AG04450 (cell line): ENCODE results near the gene CCDC86. TPM values are rescaled to one million over a fixed set of nuclear protein-coding genes. Genes with fewer than 3 reads are reported as not detected.

ENCODE experiments used
- CTCF ChIA-PET: fragments of 300-600, 350-600 bp; formaldehyde crosslinking; extraction: SDS; loops from one replicate; lab custom pipeline; 2022; ENCODE audit warnings: antibody characterized with exemption, inconsistent platforms; lab: Charles Lee
- POLR2A ChIA-PET: fragments of 350-600 bp; formaldehyde crosslinking; extraction: SDS; loops from one replicate; lab custom pipeline; 2021; ENCODE audit warnings: antibody characterized with exemption, inconsistent platforms; lab: Yijun Ruan, JAX
- DNase-seq: peaks from one replicate; pipeline ENCODE4 v3.0.0-alpha.2; 2011; ENCODE audit warnings: low read depth, low spot score
- H3K27ac ChIP-seq: one replicate; pipeline ENCODE4 v1.5.1; 2012; ENCODE audit warnings: low read depth, low read length, control low read depth
- H3K27me3 ChIP-seq: one replicate; pipeline ENCODE4 v1.6.0; 2012; ENCODE audit warnings: low read length; ENCODE audit not compliant: control insufficient read depth, insufficient read depth
- H3K4me3 ChIP-seq: 2 replicates; pipeline ENCODE4 v1.5.1; 2011; ENCODE audit warnings: mild to moderate bottlenecking, low read depth, low read length, control low read depth
- H3K9me3 ChIP-seq: 2 replicates; pipeline ENCODE4 v1.5.1; 2012; ENCODE audit warnings: low read length; ENCODE audit not compliant: control insufficient read depth, insufficient read depth
- polyA plus RNA-seq: library from polyadenylated mRNA; depleted of rRNA; stranded (reverse); fragments of >200 nt; gene quantifications from 2 replicates; pipeline ENCODE4 v1.2.3, GENCODE V29; 2011
- TF ChIP-seq, protein P1 (sequence below): IDR thresholded peaks from 2 replicates; pipeline ENCODE4 v1.5.1; 2011; ENCODE audit warnings: low read depth, low read length, control low read depth, inconsistent platforms

The CCDC86 gene
- polyA plus RNA-seq, 1 experiment, result 15.2 TPM

DNA sequence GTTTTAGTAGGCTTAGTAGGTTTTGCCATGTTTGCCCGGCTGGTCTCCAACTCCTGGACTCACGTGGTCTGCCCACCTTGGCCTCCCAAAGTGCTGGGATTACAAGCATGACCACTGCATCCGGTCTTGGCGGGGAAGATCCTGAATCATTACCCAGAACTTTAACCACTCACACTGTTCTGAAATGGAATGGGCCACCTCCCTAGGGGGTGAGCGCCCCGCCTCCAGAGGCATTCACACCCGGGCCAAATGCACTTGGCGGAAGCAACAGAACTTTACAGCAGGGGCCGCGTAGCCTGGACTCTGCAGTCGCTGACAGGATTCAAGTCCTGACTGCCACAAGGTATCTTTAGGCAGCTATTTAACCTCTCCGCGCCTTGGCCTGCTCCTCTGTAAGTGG lies 5.4 kb downstream of the CCDC86 start:
- H3K9me3 ChIP-seq, result no peaks in the 10 kb centered on the region; the same call in 1 of the 2 replicates
- DNase-seq, result no peak
- TF ChIP-seq, protein P1, sequence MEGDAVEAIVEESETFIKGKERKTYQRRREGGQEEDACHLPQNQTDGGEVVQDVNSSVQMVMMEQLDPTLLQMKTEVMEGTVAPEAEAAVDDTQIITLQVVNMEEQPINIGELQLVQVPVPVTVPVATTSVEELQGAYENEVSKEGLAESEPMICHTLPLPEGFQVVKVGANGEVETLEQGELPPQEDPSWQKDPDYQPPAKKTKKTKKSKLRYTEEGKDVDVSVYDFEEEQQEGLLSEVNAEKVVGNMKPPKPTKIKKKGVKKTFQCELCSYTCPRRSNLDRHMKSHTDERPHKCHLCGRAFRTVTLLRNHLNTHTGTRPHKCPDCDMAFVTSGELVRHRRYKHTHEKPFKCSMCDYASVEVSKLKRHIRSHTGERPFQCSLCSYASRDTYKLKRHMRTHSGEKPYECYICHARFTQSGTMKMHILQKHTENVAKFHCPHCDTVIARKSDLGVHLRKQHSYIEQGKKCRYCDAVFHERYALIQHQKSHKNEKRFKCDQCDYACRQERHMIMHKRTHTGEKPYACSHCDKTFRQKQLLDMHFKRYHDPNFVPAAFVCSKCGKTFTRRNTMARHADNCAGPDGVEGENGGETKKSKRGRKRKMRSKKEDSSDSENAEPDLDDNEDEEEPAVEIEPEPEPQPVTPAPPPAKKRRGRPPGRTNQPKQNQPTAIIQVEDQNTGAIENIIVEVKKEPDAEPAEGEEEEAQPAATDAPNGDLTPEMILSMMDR, result no peak
- ChIA-PET CTCF (interaction anchor here (1.6 to 3.9 kb wide), 3 partner anchors 16 to 52 kb away, joined by 6 to 13 read pairs (median 12); no protein-coding TSS in a partner anchor), POLR2A (no interaction called here)
- H3K4me3 ChIP-seq, result no peak overlapping the region
- no peak overlapping the region for H3K27ac ChIP-seq
- no peaks in the 10 kb centered on the region for H3K27me3 ChIP-seq

DNA sequence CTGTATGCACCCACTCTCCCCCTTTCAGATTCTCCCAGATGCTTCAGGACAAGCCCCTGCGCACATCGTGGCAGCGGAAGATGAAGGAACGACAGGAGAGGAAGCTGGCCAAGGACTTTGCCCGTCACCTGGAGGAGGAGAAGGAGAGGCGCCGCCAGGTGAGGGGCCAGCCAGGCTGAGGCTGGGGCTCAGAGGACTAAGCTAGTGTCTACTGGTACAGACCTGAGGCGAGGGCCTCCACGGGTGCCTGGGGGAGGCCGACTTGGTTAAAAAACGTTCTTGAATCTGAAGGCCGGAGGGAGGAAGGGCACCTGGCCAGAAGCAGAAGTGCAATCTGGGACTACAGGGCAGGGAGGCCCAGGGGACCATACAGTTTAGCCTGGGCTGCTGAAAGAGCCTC lies 6.0 kb downstream of the CCDC86 start:
- H3K4me3 ChIP-seq, result no peak overlapping the region
- H3K27me3 ChIP-seq, result no peaks in the 10 kb centered on the region
- CTCF ChIA-PET, result interaction anchor here (0.8 to 1.3 kb wide), 2 partner anchors 40 to 52 kb away, joined by 3 read pairs; no protein-coding TSS in a partner anchor
- TF ChIP-seq, protein P1, result no peak
- H3K27ac ChIP-seq, result no peak overlapping the region
- POLR2A ChIA-PET, result no interaction called here
- H3K9me3 ChIP-seq, result no peaks in the 10 kb centered on the region; the same call in 1 of the 2 replicates
- DNase-seq, result no peak

GRCh38 chr11:60848714-60849151 lies 6.8 kb downstream of the CCDC86 start:
- TF ChIP-seq, protein P1, result no peak
- no peak for DNase-seq
- H3K9me3 ChIP-seq, result peaks cover 3% of the 10 kb centered on the region; the same call in 1 of the 2 replicates
- H3K27ac ChIP-seq, result no peak overlapping the region
- POLR2A ChIA-PET, result no interaction called here
- H3K4me3 ChIP-seq, result no peak overlapping the region
- H3K27me3 ChIP-seq, result no peaks in the 10 kb centered on the region
- CTCF ChIA-PET, result interaction anchor here (0.9 to 1.3 kb wide), 2 partner anchors 39 to 51 kb away, joined by 3 to 6 read pairs; no protein-coding TSS in a partner anchor

GRCh38 chr11:60849641-60850520 lies 8.0 kb downstream of the CCDC86 start:
- Histone ChIP-seq H3K27ac (no peak overlapping the region), H3K27me3 (peaks cover 3% of the 10 kb centered on the region), H3K4me3 (no peak overlapping the region), H3K9me3 (peaks cover 3% of the 10 kb centered on the region; the same call in 1 of the 2 replicates)
- DNase-seq, result no peak
- ChIA-PET POLR2A (no interaction called here), CTCF (interaction anchor here (0.9 kb wide), 1 partner anchor 50 kb away, joined by 6 read pairs; no protein-coding TSS in a partner anchor)
- TF ChIP-seq, protein P1, result no peak
